Mucosa of descending colon (tissue), 3 donors: ENCODE results near the gene SFMBT1. TPM values are rescaled to one million over a fixed set of nuclear protein-coding genes. Genes with fewer than 3 reads are reported as not detected.

Experiments
- ATAC-seq: fragments of 200-7000 bp; cut with Tn5 transposase; one replicate; pipeline ENCODE4 v1.9.1; 2020; ENCODE audit warnings: mild to moderate bottlenecking, moderate library complexity
- DNase-seq, 3 donors: peaks; one replicate each; pipeline ENCODE4 v3.0.0-alpha.2; 2020
- H3K36me3 ChIP-seq: fragments of 200-600 bp; one replicate; pipeline ENCODE4 v1.8.0; 2021; ENCODE audit warnings: low read depth, mild to moderate bottlenecking
- H3K4me1 ChIP-seq: fragments of 200-600 bp; one replicate; pipeline ENCODE4 v1.8.0; 2021; ENCODE audit warnings: low read depth, mild to moderate bottlenecking
- H3K4me3 ChIP-seq: fragments of 200-600 bp; one replicate; pipeline ENCODE4 v1.8.0; 2021; ENCODE audit warnings: mild to moderate bottlenecking
- H3K9me3 ChIP-seq: fragments of 200-600 bp; one replicate; pipeline ENCODE4 v1.8.0; 2021; ENCODE audit warnings: mild to moderate bottlenecking
- CTCF ChIP-seq: fragments of 200-600 bp; IDR thresholded peaks from one replicate; pipeline ENCODE4 v1.8.0; 2022; ENCODE audit warnings: antibody characterized with exemption, mild to moderate bottlenecking
- intact Hi-C, 2 donors: fragments of 100-400 bp; cut with DNase I in 1 of 2; cut with micrococcal nuclease in 1 of 2; formaldehyde crosslinking; loops; one replicate each; pipeline versions ENCODE4 v1.11.0 to v1.11.1; 2022; cut with DNase I, micrococcal nuclease
- total RNA-seq, 3 donors: library from RNA; stranded (reverse); fragmentation: NEBNext Ultra II Directional in 2 of 3; extraction: Animal tissue kit (Norgen Biotek cat#: 25700) in 2 of 3; gene quantifications; one replicate each; pipeline versions ENCODE4 v1.2.1 to v1.2.4, GENCODE V29; 2021 to 2023
- donor health status: DM: no; HTN: no; CAD: no; lungs with moderate emphysema.
- donor health status: DM: no; HTN: no; CAD: no.
- donor health status: DM: no; HTN: yes; CAD: no.

The SFMBT1 gene
- total RNA-seq, 3 donors from 2014 or later, result 19.7 to 22.8 (median 19.8) TPM

DNA sequence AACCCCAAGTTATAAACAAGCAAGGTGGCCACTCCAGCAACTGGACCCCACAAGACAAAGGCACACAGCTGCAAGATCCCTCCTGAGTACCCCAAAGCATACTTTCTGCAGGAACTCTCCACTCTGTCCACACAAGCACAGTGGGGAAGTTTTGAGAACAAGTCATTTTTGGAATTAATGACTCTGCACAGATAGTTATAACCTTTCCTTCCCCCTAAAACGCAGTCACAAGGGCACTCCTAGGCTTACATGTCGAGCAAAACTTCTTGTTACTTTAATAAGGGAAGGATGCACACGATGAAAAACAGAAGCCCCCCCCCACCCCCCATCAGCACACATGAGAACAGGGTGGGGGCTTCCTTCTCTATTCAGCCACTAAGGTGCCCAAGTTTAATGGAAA lies 149.7 kb downstream of the SFMBT1 start:
- intact Hi-C loops, result no loop called here
- DNase-seq (no peak), ATAC-seq (no peak)
- no peak for TF ChIP-seq CTCF
- Histone ChIP-seq H3K9me3 (no peaks in the 10 kb centered on the region), H3K4me3 (no peak overlapping the region), H3K4me1 (peaks cover 4% of the 10 kb centered on the region), H3K36me3 (no peaks in the 10 kb centered on the region)

GRCh38 chr3:52895418-52895817 lies 150.5 kb downstream of the SFMBT1 start:
- Histone ChIP-seq H3K36me3 (no peaks in the 10 kb centered on the region), H3K9me3 (no peaks in the 10 kb centered on the region), H3K4me3 (no peak overlapping the region), H3K4me1 (peaks cover 4% of the 10 kb centered on the region)
- intact Hi-C loops, result no loop called here
- TF ChIP-seq CTCF, result no peak
- DNase-seq (no peak), ATAC-seq (no peak)

GRCh38 chr3:52894756-52895155 lies 151.1 kb downstream of the SFMBT1 start:
- Histone ChIP-seq H3K36me3 (no peaks in the 10 kb centered on the region), H3K4me1 (peaks cover 4% of the 10 kb centered on the region), H3K4me3 (no peak overlapping the region), H3K9me3 (no peaks in the 10 kb centered on the region)
- intact Hi-C loops, result no loop called here
- DNase-seq, result no peak
- no peak for ATAC-seq
- no peak for TF ChIP-seq CTCF

DNA sequence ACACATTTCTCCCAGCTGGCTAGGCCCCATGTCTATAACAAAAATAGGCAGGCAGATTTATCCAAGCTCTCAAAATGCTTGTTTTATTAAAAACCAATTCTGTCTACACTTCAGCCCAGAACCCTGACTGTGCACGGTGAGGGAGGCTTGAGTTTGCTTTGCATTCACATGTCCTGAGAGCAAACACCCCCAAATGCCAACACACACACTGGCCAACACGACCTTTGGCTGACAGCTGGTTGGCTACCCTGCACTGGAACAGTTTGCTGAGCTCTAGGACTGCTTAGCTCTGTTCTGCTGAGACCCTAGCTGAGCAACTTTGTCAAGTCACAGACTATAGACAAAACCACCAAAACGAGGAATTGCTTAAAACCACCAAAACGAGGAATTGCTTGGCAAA lies 152.2 kb downstream of the SFMBT1 start:
- ATAC-seq (no peak), DNase-seq (no peak)
- intact Hi-C loops, result no loop called here
- TF ChIP-seq CTCF, result no peak
- Histone ChIP-seq H3K4me3 (no peak overlapping the region), H3K4me1 (peaks cover 4% of the 10 kb centered on the region), H3K9me3 (no peaks in the 10 kb centered on the region), H3K36me3 (no peaks in the 10 kb centered on the region)

DNA sequence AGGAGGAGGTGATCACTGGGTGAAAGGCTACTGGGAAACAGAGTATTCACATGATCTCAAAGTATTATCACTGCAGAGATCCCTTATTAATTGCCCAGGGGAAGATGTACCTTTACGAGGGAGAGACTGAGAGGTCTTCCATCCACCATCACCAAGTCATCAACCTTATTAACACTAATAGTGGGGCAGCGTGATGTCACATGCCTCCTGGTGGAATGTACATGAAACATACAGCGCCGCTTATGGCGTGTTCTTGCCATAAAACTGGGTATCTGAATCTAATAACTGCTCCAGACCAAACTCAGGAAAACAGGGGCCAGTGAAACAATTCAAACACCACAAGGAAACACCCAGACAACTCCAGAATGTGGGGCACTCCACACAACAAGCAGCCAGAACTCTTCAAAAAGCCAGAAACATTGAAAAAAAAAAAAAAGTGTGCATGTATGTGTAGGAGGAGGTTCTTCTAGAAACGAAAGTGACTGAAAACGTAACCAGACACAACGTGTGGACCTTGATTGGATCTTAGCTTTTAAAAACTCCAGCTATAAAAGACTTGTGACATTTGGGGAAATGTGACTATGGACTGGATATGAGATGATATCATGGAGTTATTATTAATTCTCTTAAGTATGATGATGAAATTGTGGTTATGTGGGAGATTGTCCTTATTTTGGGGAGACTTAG lies 153.1 kb downstream of the SFMBT1 start:
- Histone ChIP-seq H3K36me3 (no peaks in the 10 kb centered on the region), H3K4me3 (no peak overlapping the region), H3K4me1 (peaks cover 4% of the 10 kb centered on the region), H3K9me3 (no peaks in the 10 kb centered on the region)
- TF ChIP-seq CTCF, result no peak
- intact Hi-C loops, result no loop called here
- ATAC-seq, result no peak
- DNase-seq, result peak in 1 of 3 donors; percentile 21

DNA sequence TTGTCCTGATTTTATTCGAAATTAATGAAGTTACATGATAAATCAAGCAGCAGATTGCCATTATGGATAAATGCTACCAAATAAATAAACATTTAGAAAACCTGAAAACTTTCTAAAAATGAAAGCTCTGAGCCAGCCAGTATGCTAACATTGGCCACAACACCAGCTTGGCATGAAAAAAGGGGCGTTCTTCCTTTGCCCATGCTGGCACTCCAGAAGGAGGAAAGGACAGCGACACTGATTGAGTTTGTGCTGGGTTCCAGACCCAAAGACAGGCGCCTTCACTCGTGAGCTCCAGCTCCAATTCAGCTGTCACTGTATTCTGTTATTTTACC lies 153.6 kb downstream of the SFMBT1 start:
- no peak for DNase-seq
- Histone ChIP-seq H3K4me1 (peaks cover 4% of the 10 kb centered on the region), H3K9me3 (no peaks in the 10 kb centered on the region), H3K36me3 (no peaks in the 10 kb centered on the region), H3K4me3 (no peak overlapping the region)
- intact Hi-C loops, result no loop called here
- no peak for TF ChIP-seq CTCF
- no peak for ATAC-seq
